HG03432 (cell line): Measurements from ENCODE around the gene PTGDS.

Source experiments
- ATAC-seq: cut with Tn5 transposase; IDR thresholded peaks from one replicate; pipeline ENCODE4 v1.9.1; 2021; ENCODE audit warnings: mild to moderate bottlenecking, moderate library complexity; ENCODE audit not compliant: unreplicated experiment

Gene PTGDS

GRCh38 chr9:136945333-136946227 is 31.7 kb upstream of the PTGDS start:
- no peak for ATAC-seq

- no peak for ATAC-seq
These were observed 30.9 kb upstream of the PTGDS start for GRCh38 chr9:136946228-136947027.

- ATAC-seq = no peak
These were observed 30.0 kb upstream of the PTGDS start for GRCh38 chr9:136947028-136947891.

- no peak for ATAC-seq
These were observed 29.3 kb upstream of the PTGDS start for GRCh38 chr9:136947955-136948510.

GRCh38 chr9:136949239-136949816 is 28.0 kb upstream of the PTGDS start:
- no peak for ATAC-seq

- peak; percentile 81 for ATAC-seq
These were observed 27.3 kb upstream of the PTGDS start for GRCh38 chr9:136949817-136950655.

- ATAC-seq = no peak
These were observed 26.5 kb upstream of the PTGDS start for GRCh38 chr9:136950656-136951276.

- ATAC-seq = no peak
These were observed 25.6 kb upstream of the PTGDS start, which contains the start of gene LCN12 for GRCh38 chr9:136951541-136952320. LCN12 (plus strand) TSS chr9:136952273; CDS start chr9:136952328, 55 bp downstream.

GRCh38 chr9:136952321-136952850 is 24.9 kb upstream of the PTGDS start:
- no peak for ATAC-seq

- ATAC-seq = no peak
These were observed 24.2 kb upstream of the PTGDS start for GRCh38 chr9:136952876-136953770.

- no peak for ATAC-seq
These were observed 23.5 kb upstream of the PTGDS start for GRCh38 chr9:136953771-136954269.

GRCh38 chr9:136954270-136955083 is 22.8 kb upstream of the PTGDS start:
- ATAC-seq = no peak

- no peak for ATAC-seq
These were observed 21.9 kb upstream of the PTGDS start for GRCh38 chr9:136955202-136955942.

- no peak for ATAC-seq
These were observed 21.4 kb upstream of the PTGDS start for GRCh38 chr9:136955943-136956335.

GRCh38 chr9:136956604-136957003 is 20.7 kb upstream of the PTGDS start:
- ATAC-seq = no peak
